RWPE1 (cell line): ENCODE results near the gene FRMD4A.

Source experiments
- CTCF ChIA-PET: fragments of 350-600 bp; sonication (Branson Sonifier 250); formaldehyde crosslinking; extraction: SDS; loops from one replicate; lab custom pipeline; 2021; lab: Yijun Ruan, JAX
- POLR2A ChIA-PET: fragments of 400-600 bp; formaldehyde crosslinking; extraction: SDS; loops from one replicate; lab custom pipeline; 2020; ENCODE audit warnings: antibody characterized with exemption; ENCODE audit not compliant: low non-redundant PET; lab: Yijun Ruan, JAX
- DNase-seq: peaks from one replicate; pipeline ENCODE4 v3.0.0; 2012; ENCODE audit warnings: low spot score
- H3K27ac ChIP-seq: fragments of 450-650 bp; 2 replicates; pipeline ENCODE4 v1.5.1; 2017
- TF ChIP-seq, protein P1 (sequence below): fragments of 450-650 bp; conservative IDR thresholded peaks from 2 replicates; pipeline ENCODE4 v1.5.1; 2017; ENCODE audit warnings: low read depth, mild to moderate bottlenecking

The FRMD4A gene

GRCh38 chr10:14040787-14041631, 289.7 kb downstream of the FRMD4A start:
- POLR2A ChIA-PET = no interaction called here
- no peak overlapping the region for H3K27ac ChIP-seq
- DNase-seq = no peak
- TF ChIP-seq, protein P1, sequence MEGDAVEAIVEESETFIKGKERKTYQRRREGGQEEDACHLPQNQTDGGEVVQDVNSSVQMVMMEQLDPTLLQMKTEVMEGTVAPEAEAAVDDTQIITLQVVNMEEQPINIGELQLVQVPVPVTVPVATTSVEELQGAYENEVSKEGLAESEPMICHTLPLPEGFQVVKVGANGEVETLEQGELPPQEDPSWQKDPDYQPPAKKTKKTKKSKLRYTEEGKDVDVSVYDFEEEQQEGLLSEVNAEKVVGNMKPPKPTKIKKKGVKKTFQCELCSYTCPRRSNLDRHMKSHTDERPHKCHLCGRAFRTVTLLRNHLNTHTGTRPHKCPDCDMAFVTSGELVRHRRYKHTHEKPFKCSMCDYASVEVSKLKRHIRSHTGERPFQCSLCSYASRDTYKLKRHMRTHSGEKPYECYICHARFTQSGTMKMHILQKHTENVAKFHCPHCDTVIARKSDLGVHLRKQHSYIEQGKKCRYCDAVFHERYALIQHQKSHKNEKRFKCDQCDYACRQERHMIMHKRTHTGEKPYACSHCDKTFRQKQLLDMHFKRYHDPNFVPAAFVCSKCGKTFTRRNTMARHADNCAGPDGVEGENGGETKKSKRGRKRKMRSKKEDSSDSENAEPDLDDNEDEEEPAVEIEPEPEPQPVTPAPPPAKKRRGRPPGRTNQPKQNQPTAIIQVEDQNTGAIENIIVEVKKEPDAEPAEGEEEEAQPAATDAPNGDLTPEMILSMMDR = no peak
- CTCF ChIA-PET = no interaction called here

GRCh38 chr10:14039968-14040668, 290.6 kb downstream of the FRMD4A start:
- no peak for DNase-seq
- no peak overlapping the region for H3K27ac ChIP-seq
- CTCF ChIA-PET = no interaction called here
- POLR2A ChIA-PET = no interaction called here
- TF ChIP-seq, protein P1 = no peak

DNA sequence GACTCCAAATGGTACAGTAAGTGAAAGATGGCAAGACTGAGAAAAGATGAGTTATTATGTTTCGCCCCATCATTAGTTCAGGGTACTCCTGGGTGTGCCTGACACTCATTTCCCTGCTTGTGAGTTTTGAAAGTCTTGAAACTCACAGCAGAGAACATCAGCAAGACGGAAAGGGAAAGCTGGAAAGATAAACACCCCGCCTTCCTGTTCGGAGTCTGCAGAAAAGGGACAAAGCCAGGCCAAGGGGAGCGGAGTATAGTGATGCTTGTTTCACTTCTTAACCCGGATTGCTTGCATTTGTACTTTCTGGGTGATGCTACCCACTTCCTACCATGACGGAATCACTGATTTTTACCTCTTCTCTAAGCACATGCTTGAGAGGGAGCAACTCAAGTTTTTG, 294.5 kb downstream of the FRMD4A start:
- no peak for DNase-seq
- no peak overlapping the region for H3K27ac ChIP-seq
- TF ChIP-seq, protein P1 = no peak
- ChIA-PET POLR2A (no interaction called here), CTCF (interaction anchor here (0.7 kb wide), 1 partner anchor 232 kb away, joined by 3 read pairs; no protein-coding TSS in a partner anchor)

- no peak overlapping the region for H3K27ac ChIP-seq
- CTCF ChIA-PET = no interaction called here
- TF ChIP-seq, protein P1 = no peak
- no peak for DNase-seq
- POLR2A ChIA-PET = interaction anchor here (0.7 kb wide), 1 partner anchor 52 kb away, joined by 6 read pairs; no protein-coding TSS in a partner anchor
Measured at GRCh38 chr10:14035506-14035905, 295.2 kb downstream of the FRMD4A start.

DNA sequence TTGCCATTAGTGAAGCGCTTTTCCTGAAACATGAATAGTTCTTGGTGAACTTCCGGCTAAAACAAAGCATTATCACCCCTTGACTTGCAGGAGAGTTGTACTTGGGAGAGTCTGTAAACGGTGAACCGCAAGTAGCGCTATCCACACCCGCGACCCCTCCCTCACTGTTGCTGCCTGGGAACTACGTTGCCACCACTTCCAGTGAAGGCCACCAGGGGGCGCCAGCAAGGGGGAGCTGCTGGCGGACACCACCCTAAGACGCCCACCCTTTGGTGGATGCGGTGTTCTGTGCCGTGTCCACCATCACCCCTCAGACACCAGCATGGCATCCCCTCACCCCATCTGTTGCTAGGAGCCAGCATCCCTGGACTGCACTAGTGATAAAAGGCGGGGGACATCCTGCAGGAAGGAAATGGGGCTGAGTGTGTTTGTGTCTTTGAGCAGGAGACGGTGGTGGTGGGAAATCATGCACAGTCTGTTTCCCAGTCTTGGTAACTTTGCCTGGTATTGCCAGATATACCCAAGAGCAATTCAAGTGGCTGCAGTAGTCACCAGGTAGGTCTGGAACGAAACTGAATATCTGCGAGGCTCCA, 298.2 kb downstream of the FRMD4A start:
- TF ChIP-seq, protein P1 = peak; percentile 38; the same call in 1 of the 2 replicates
- POLR2A ChIA-PET = no interaction called here
- H3K27ac ChIP-seq = no peak overlapping the region
- DNase-seq = no peak
- CTCF ChIA-PET = interaction anchor here (0.6 kb wide), 2 partner anchors 24 to 660 kb away, joined by 3 read pairs; no protein-coding TSS in a partner anchor

GRCh38 chr10:14026325-14026724, 304.4 kb downstream of the FRMD4A start:
- TF ChIP-seq, protein P1 = no peak
- H3K27ac ChIP-seq = no peak overlapping the region
- no peak for DNase-seq
- ChIA-PET POLR2A (no interaction called here), CTCF (no interaction called here)
